Erythroblast (primary cell): ENCODE measurements around the gene EIF3K.
A peak's percentile ranks its signal among the peaks of the same experiment; 100 is the strongest.

Experiments used
- DNase-seq, 2 experiments: peaks; one replicate each; lab custom pipeline; 2025; lab: John Stamatoyannopoulos, UW
- GATA1 ChIP-seq: IDR thresholded peaks from 2 replicates; pipeline ENCODE4 v1.6.1; 2011; ENCODE audit warnings: low read depth, mild to moderate bottlenecking, control low read depth, low read length, moderate library complexity
- POLR2A ChIP-seq: IDR thresholded peaks from 2 replicates; pipeline ENCODE4 v1.6.1; 2011; ENCODE audit warnings: mild to moderate bottlenecking, low read length

EIF3K gene

DNA sequence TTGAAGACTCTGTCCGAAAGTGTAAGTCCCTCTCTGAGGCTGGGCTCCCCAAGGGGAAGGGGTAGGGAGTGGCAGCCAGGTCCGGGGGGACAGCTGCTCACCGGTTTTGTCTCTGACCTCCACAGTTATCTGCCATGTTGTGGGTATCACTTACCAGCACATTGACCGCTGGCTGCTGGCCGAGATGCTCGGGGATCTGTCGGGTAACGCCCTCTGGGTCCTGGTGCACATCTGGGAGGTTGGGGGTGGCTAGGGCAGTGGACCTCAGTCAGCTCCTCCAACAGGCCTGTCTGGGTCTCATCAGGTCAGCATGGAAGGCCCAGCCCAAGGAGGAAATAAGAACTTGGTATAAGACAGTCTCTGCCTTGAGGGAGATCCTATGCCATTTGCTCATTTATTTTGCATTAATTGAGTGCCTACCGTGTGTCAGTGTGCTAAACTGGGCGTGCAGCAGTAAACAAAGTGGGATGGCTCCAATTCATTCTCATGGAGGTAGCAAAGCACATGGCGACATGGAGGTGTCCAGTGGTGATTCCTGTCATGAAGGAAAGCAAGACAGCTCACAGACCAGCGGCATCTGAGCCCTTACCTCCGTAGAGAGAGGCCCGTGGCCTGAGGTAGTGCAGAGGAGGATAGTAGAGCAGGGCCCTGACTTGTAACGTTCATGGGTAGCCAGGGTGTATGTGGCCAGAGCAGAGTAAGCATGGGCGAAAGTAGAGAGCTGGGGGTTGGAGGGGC, 13.7 kb downstream of the EIF3K start:
- no peak for TF ChIP-seq GATA1
- TF ChIP-seq POLR2A, result peak; percentile 39
- DNase-seq, result peak; percentile 49 to 77

DNA sequence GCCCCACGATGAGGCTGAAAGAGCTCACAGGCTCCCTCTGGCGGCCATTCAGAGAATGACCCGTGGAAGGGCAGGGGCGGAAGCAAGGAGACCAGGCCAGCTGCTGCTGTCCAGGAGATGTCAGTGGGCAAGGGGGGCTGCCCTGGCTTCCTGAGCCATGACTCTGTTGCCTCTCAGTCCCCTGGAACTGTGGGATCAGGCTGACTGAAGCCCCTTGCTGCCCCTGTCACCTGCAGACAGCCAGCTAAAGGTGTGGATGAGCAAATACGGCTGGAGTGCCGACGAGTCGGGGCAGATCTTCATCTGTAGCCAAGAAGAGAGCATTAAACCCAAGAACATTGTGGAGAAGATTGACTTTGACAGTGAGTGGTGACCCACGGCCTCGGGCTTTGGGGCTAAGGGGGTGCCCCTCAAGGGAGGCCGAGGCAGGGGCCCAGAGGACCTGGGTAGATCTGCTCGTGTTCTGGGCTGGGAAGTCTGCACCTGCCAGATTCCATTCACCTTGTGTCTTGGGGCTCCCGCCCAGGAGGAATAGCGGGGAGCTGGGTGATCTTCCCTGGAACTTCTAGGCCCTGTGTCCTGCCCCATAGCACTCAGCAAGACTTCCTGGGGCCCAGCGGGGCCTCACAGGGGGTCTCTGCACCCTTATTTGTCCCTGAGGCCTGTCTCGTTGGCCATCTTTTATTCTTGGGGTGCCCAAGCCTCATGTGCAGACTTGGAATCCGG, 15.9 kb downstream of the EIF3K start:
- TF ChIP-seq GATA1, result no peak
- TF ChIP-seq POLR2A, result no peak
- peak; percentile 71 to 85 for DNase-seq

DNA sequence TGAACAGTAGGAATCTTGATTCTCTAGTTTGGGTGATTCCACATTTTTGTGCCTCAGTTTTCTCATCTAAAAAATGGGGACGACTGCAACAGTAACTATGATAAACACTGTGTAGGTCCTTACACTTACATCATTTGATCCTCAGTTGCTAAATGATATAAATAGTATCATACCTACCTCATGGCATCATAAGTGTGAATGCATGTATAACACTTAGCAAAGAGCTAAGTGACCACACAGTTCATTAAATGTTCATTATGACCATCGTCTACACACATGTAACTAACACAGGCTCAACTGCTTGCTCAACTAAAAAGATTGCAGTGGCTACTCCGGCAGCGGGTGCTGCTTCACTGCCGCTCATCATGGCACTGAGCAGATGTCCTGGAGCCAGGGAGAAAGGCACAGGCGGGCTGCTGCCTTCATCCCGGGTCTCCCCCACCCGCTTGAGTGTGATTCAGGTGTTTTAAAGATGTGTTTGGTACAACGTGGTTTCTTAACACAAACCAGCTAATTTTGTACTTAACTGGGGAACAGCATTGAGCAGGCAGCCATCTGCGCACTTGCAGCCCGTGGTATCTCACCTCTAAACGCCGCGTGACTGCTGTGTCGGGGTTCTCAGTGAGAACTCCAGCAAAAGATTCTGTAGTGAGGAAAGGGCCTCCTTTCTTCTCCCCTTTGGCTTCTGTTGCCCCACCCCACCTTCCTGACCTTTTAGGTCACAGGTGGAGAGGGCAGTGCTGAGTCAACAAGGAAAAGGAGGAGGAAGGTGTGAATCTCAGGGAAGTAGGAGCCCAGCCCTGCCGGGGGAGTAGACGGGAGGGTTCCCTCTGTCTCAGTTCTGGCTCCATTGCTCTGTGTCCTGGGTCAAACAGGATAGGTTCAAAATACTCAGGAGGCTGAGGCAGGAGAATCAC, 16.8 kb downstream of the EIF3K start:
- DNase-seq, result no peak
- TF ChIP-seq GATA1, result no peak
- no peak for TF ChIP-seq POLR2A

DNA sequence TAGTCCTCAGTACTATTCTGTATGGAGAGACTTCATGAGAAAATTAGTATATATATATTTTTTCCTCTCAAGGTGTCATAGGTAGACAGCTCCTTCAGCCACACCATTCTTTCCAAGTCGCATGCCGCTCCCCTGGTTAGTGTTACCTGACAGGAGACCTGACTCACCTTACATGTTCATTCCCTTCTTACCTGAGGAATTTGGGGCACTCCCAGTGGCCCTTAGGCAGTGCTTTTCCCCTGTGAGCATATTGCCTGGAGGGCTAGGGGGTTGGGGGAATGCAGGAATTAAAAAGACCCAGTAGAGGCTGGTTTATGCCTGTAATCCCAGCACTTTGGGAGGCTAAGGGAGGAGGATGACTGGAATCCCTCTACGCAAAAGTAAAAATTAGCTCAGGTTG, 19.5 kb downstream of the EIF3K start:
- no peak for TF ChIP-seq GATA1
- no peak for TF ChIP-seq POLR2A
- no peak for DNase-seq

DNA sequence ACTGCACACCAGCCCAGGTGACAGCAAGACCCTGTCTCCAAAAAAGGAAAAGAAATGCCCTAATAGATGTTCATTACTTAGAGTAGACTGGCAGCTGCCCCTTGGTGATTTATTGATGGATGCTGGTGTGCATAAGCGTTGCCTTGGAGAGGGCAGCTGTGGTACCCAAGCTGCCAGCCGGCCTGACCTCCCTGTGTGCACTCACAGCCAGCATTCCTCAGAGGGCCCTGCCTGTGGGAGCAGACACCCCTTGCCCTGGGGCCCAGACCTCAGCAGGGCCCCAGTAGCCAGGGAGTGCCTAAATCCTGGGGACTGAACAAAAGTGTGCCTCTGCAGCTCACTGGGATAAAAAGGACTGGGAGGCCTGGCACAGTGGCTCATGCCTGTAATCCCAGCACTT, 20.7 kb downstream of the EIF3K start:
- TF ChIP-seq POLR2A, result no peak
- no peak for TF ChIP-seq GATA1
- DNase-seq, result no peak

DNA sequence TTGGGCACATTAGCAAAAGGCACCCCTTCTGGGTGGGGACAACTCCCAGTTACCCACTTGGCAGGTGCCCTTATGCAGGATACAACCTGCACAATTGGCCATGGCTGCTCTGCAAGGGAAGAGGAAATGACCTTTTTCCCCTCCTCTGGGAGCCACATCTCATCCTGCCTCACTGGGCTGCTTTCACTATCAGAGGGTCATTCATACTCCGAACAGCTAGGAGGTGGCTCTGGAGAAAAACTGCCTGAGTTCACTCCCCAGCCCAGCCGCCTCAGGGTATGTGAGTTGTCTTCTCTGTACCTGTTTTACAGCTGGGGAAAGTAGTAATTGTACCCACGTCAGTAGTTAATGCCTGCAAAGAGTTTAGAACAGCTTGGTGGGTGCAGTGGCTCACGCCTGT, 21.4 kb downstream of the EIF3K start:
- no peak for DNase-seq
- TF ChIP-seq POLR2A, result no peak
- no peak for TF ChIP-seq GATA1

DNA sequence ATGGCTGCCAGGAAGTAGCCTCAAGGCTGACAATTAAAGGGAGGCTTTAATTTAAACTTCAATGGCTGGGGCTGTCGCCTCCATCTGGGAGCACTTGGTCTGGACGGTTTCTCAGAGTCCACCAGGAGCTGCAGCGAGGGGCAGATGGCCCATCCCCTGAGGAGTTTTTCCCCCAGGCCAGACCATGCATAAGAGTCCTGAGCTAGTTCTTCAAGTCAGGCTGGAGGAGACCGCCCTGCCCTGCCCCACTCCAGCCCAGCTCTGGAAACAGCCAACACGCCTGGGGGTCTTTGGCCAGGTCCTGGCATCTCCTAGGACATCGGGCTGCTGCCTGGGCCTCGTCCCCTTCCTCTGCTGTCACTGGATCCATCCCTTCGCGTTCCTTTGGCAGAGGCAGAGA, 23.2 kb downstream of the EIF3K start:
- DNase-seq, result no peak
- TF ChIP-seq POLR2A, result no peak
- no peak for TF ChIP-seq GATA1

DNA sequence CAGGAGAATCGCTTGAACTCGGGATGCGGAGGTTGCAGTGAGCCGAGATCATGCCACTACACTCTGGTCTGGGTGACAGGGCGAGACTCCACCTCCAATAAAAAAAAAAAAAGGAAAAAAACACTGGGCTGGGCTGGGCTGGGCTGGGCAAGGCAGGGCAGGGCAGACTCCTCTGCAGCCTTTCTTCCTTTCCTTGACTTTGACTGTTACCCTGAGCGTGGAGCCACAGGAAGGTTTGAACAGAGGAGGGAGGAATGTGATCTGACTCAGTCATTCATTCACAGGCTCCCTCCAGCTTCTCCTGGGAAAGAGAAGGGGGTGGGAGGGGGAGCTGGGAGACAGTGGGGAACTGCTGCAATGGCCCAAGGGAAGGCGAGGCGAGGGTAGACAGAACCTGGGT, 25.7 kb downstream of the EIF3K start:
- TF ChIP-seq GATA1, result no peak
- DNase-seq, result no peak

DNA sequence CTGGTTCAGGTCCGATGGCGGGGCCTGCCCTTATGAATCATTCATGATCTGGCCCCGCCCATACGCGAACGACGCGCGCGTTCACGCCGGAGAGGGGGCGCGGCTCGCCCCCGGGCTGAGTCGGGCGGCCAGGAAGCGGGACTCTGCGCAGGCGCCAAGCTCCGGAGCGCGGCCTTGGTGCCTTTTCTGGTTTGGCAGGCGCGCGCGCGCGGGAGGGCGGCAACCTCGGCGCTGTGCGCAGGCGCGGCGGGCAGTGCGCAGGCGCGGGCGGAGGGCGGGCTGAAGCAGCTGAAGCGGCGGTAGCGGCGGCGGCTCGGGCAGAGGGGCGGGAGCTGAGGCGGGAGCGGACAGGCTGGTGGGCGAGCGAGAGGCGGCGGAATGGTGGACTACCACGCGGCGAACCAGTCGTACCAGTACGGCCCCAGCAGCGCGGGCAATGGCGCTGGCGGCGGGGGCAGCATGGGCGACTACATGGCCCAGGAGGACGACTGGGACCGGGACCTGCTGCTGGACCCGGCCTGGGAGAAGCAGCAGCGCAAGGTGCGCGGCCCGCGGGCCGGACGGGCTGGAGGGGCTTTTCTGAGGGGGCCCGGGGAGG, 28.5 kb downstream of the EIF3K start, which contains the start of gene ACTN4:
Gene ACTN4 (plus strand): TSS at position 282 of the 598 bp plus-strand sequence. CDS start 97 bp downstream, at position 379.
- peak; percentile 89 for TF ChIP-seq POLR2A
- no peak for TF ChIP-seq GATA1
- peak; percentile 98 to 100 for DNase-seq

DNA sequence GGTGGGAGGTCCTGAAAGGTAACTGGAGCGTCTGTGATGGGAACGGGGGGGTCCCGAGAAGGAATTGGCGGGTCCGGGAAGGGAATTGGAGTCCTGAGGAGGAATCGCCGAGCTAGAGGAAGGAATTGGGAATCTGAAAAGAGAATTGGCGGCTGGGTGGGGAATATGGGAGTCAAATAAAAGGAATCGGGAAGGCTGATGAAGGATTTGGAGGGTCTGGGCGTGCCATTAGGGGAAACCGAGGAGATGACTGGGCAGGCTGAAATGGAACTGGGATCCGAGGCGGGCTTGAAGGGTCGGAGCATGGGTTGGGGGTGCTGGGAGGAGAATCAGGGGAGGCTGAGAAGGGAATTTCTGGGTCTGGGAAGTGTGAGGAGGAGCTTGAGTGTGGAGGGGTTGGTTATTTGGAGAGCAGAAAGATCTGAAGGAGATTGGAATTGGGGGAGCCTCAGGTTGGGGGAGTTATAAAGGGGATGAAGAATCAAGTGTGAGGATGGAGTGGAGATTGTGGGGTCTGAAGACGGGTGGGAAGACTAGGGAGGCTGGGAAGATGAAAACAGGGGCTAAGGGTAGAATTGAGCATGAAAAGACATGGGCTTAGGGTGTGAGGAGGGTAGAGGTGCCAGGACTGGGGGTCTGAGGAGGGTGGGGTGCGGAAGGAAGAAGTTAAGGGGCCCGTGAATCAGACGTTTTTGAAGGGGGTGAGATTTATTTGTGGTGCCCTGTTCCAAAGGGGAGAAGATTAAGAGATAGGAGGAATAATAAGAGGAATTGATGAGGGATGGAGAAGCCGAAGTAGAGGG, 29.2 kb downstream of the EIF3K start:
- TF ChIP-seq GATA1, result no peak
- no peak for TF ChIP-seq POLR2A
- peak in 1 of 2 experiments; percentile 54 for DNase-seq

DNA sequence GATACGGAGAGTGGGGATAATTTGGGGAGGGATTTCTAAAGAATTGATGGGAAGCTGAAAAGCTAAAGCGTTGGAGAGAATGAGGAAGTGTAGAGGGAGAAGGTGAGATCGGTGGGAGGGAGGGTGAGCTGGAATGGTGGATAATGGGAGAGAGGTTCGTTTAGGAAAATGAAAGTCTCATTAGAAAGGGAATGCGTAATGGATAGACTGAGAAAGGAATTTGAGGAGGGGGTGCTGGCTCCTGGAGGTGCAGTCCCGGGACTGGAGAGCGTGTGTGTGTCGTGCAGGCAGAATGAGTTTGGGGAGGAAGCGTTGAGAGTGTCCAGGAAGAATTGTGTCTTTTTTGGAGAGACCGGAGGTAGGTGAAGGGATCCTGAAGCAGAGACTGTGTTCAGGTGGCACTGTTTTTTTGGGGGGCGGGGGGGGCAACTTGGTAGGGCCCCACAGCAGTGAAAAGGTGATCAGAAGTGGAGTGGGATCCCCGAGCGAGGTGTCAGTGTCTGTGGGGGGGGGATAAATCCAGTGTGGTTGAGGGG, 29.8 kb downstream of the EIF3K start:
- DNase-seq, result no peak

More for the DNA sequence above, 29.8 kb downstream of the EIF3K start:
- no peak for TF ChIP-seq GATA1
- no peak for TF ChIP-seq POLR2A
